HepG2 (cell line): ENCODE measurements around the gene NOSTRIN. TPM values are rescaled to one million over a fixed set of nuclear protein-coding genes. Genes with fewer than 3 reads are reported as not detected.

ENCODE experiments used
- HOXA5 ChIP-seq: sonication (generic); formaldehyde crosslinking; IDR thresholded peaks from 2 replicates; pipeline ENCODE4 v1.4.0; 2020; ENCODE audit warnings: missing genetic modification reagents
- ISX ChIP-seq: sonication (generic); formaldehyde crosslinking; conservative IDR thresholded peaks from 2 replicates; pipeline ENCODE4 v1.5.0; 2020; ENCODE audit warnings: missing genetic modification reagents
- KDM5A ChIP-seq: fragments of 200-600 bp; sonication (generic); IDR thresholded peaks from 2 replicates; pipeline ENCODE4 v1.7.0; 2018; ENCODE audit warnings: antibody characterized with exemption, mild to moderate bottlenecking, low read length, borderline replicate concordance
- MBNL3 ChIP-seq: fragments of 250-450 bp; sonication (Bioruptor Pico); conservative IDR thresholded peaks from 2 replicates; pipeline ENCODE4 v1.8.0; 2022; ENCODE audit warnings: mild to moderate bottlenecking, inconsistent platforms
- PRMT3 ChIP-seq: sonication (generic); formaldehyde crosslinking; IDR thresholded peaks from 2 replicates; pipeline ENCODE4 v1.8.1; 2022; ENCODE audit warnings: low read depth, mild to moderate bottlenecking, moderate library complexity, missing genetic modification reagents, borderline replicate concordance
- PRPF4 ChIP-seq: fragments of 200-400 bp; formaldehyde crosslinking; IDR thresholded peaks from 2 replicates; pipeline ENCODE4 v1.6.1; 2016; ENCODE audit warnings: low read length, low read depth; ENCODE audit not compliant: poor library complexity, severe bottlenecking
- RAD21 ChIP-seq: fragments of 450-650 bp; formaldehyde crosslinking; IDR thresholded peaks from 2 replicates; pipeline ENCODE4 v1.5.0; 2020; ENCODE audit warnings: mild to moderate bottlenecking
- SNAPC5 ChIP-seq: sonication (generic); formaldehyde crosslinking; IDR thresholded peaks from 2 replicates; pipeline ENCODE4 v1.8.1; 2023; ENCODE audit warnings: mild to moderate bottlenecking, missing genetic modification reagents, borderline replicate concordance
- ZBTB10 ChIP-seq: sonication (generic); formaldehyde crosslinking; IDR thresholded peaks from 2 replicates; pipeline ENCODE4 v1.4.0; 2020; ENCODE audit warnings: missing genetic modification reagents, borderline replicate concordance
- ZBTB40 ChIP-seq, 2 experiments: fragments of 450-650 bp in 1 of 2; sonication (generic) in 1 of 2; formaldehyde crosslinking in 1 of 2; IDR thresholded peaks; 2 replicates each; pipeline versions ENCODE4 v1.6.1 to v1.8.0; 2016 to 2022; ENCODE audit warnings: antibody characterized with exemption in 1 of 2, mild to moderate bottlenecking in 1 of 2, missing genetic modification reagents in 1 of 2
- ZFAT ChIP-seq: sonication (generic); formaldehyde crosslinking; conservative IDR thresholded peaks from 2 replicates; pipeline ENCODE4 v1.8.1; 2023; ENCODE audit warnings: missing genetic modification reagents, inconsistent platforms
- ZNF234 ChIP-seq: sonication (generic); formaldehyde crosslinking; conservative IDR thresholded peaks from 2 replicates; pipeline ENCODE4 v1.5.1; 2020; ENCODE audit warnings: mild to moderate bottlenecking, missing genetic modification reagents
- ZNF24 ChIP-seq: fragments of 450-650 bp; IDR thresholded peaks from 2 replicates; pipeline ENCODE4 v1.6.1; 2017; ENCODE audit warnings: antibody characterized with exemption, mild to moderate bottlenecking
- ZNF329 ChIP-seq: sonication (generic); formaldehyde crosslinking; IDR thresholded peaks from 2 replicates; pipeline ENCODE4 v1.9.0; 2021; ENCODE audit warnings: low read depth, mild to moderate bottlenecking, missing genetic modification reagents
- ZNF569 ChIP-seq: sonication (generic); formaldehyde crosslinking; IDR thresholded peaks from 2 replicates; pipeline ENCODE4 v1.5.0; 2020; ENCODE audit warnings: mild to moderate bottlenecking, missing genetic modification reagents, moderate library complexity, borderline replicate concordance
- ZNF709 ChIP-seq: sonication (generic); formaldehyde crosslinking; IDR thresholded peaks from 2 replicates; pipeline ENCODE4 v1.5.0; 2020; ENCODE audit warnings: mild to moderate bottlenecking, missing genetic modification reagents
- ZNF879 ChIP-seq: sonication (generic); formaldehyde crosslinking; IDR thresholded peaks from 2 replicates; pipeline ENCODE4 v1.8.1; 2023; ENCODE audit warnings: missing genetic modification reagents
- polyA plus RNA-seq, 8 experiments: library from polyadenylated mRNA; depleted of rRNA in 3 of 8; stranded (reverse) in 7 of 8; unstranded in 1 of 8; fragments of >200 nt; fragmentation: Illumina TruSeq in 4 of 8; extraction: Trizol in 4 of 8; gene quantifications; 2 replicates each; pipeline versions ENCODE4 v1.2.1 to v1.2.3, GENCODE V29; 2011 to 2016; ENCODE audit warnings: low read depth in 4 of 8, missing spikeins in 1 of 8, mixed read lengths in 1 of 8; ENCODE audit not compliant: insufficient read depth in 1 of 8
- total RNA-seq, 5 experiments: library from RNA; depleted of rRNA; stranded (reverse); fragments of >200 nt; fragmentation: Illumina TruSeq; extraction: Trizol; gene quantifications; 2 replicates each; pipeline ENCODE4 v1.2.3, GENCODE V29; 2016; ENCODE audit warnings: low read depth in 1 of 5

Gene NOSTRIN
- total and polyA plus RNA-seq, 2 of the 13 experiments (the other 11 are each of a cell fraction or from before 2014, with no cell fraction given): 0.22 TPM

- TF ChIP-seq PRMT3 (CRISPR knock-in tag) (no peak), ZNF569 (CRISPR knock-in tag) (no peak), RAD21 (CRISPR knock-in tag) (no peak), ZNF879 (CRISPR knock-in tag) (0 out of 2 replicates have a peak, but pooled peaks have one; percentile 24), ZBTB10 (CRISPR knock-in tag) (no peak), MBNL3 (no peak), ZNF24 (no peak), ZBTB40 (IDR thresholded peaks at IDR 0.05) (no peak), ZBTB40 (CRISPR knock-in tag; IDR thresholded peaks at IDR 0.05) (no peak), ZNF234 (CRISPR knock-in tag) (no peak), ZFAT (0 out of 2 replicates have a peak, but pooled peaks have one; percentile 35), SNAPC5 (CRISPR knock-in tag) (no peak), PRPF4 (no peak), ISX (CRISPR knock-in tag) (no peak), KDM5A (peak; percentile 98), HOXA5 (peak; percentile 82; the same call in 1 of the 2 replicates), ZNF329 (no peak), ZNF709 (CRISPR knock-in tag) (no peak)
Measured at GRCh38 chr2:168890006-168890782, 87.8 kb downstream of the NOSTRIN start, which contains the start of gene SPC25 (continued).
